Stimulated activated CD8-positive, alpha-beta memory T cell treated with anti-CD3 and anti-CD28 coated beads, Interleukin-15, amount 100 ng/mL, for 1 hour (primary cell): Measurements from ENCODE around the gene KLHL12.
A peak's percentile ranks its signal among the peaks of the same experiment; 100 is the strongest.
"Not testable (repeated sequence)": the region's sequence is repeated elsewhere in the genome, so short reads cannot be mapped to it uniquely, and the experiment has no call there.

Experiments used
- DNase-seq: peaks from one replicate; pipeline ENCODE4 v3.0.0-alpha.2; 2020; ENCODE audit warnings: low read depth

KLHL12 gene

DNA sequence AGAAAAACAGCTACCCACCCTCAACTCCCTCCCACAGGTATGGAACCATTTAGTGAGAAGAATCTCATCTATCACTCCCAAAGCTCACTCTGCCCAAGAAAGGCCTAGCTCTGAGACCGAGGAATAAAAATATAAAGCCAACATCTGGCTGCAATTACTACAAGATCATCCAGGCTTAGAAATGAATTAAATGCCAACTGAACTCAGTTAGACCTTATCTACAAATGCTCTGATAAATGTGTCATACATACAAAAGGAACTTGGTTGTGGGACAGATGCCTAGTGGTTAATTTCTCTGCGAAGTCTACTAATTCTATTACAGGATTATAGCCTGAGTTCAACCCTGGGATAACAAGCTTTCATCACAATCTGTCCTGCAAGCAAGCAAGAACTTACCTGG is 24.4 kb upstream of the KLHL12 start:
- no peak for DNase-seq

DNA sequence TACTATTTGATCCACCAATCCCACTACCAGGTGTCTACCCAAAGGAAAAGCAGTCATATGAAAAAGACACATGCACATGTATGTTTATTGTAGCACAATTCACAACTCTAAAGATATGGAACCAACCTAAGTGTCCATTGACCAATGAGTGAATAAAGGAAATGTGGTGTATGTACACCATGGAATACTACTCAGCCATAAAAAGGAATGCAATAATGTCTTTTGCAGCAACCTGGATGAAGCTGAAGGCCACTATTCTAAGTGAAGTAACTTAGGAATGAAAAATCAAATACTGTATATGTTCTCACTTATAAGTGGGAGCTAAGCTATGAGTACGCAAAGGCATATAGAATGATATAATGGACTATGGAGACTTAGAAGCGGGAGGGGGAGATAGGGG is 18.4 kb upstream of the KLHL12 start:
- no peak for DNase-seq

DNA sequence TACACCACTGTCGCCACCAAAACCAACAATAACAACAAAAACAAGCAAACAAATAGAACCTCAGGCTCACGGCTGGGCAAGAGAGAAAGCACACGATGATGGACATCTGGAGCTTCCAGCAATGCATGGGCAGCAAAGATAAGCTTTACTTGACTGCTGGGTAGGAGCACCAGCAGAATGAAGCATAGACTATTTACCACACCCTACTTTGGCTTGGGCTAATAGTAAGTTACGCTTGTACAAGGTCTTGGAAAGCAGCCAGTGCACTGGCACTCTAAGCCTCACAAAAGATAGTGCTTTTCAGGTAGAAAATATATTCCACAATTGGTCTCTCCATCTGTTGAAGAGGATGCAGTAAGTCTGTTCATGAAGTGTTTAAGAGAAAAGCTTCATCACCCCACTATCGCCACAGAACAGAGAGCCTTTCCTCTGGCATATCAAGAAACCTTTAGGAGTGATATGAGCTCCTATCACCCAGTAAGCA is 17.4 kb upstream of the KLHL12 start:
- DNase-seq = no peak

DNA sequence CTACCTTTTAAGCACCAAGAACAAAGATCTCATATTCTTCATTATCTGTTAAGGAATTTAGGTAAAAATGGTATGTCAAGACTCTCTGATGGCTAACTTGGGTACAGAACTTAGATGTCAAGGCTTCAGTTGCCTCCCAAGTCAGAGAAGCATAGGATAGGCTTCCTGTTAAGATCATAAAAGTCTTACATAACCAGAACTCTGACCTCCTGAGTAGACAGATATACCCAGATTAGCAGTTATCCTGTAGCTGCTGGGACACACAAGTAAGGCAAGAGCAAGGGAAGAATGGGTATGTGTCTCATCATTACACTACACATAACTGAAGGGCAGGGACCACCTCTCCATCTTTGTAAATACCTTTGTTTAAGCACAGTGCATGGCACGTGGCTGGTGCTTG is 15.4 kb upstream of the KLHL12 start:
- no peak for DNase-seq

DNA sequence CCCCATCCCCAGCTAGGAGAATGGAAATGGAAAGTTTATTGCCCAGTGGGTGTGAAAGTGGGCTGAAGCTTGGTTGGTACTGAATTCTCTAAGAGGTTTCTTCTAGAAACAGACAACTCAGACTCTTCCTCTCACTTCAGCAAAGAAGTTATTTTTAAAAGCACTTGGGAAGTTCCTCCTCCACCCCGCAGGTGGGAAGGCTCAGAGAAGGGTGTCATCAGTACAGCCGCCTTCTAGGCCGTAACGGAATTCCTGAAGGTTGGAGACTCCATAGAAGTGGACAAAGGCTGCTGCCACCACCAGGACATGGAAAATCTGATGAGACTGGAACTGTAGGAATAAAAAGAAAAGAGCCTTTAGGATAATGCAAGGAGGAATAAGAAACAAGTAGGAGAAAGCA is 14.3 kb upstream of the KLHL12 start:
- DNase-seq = no peak

DNA sequence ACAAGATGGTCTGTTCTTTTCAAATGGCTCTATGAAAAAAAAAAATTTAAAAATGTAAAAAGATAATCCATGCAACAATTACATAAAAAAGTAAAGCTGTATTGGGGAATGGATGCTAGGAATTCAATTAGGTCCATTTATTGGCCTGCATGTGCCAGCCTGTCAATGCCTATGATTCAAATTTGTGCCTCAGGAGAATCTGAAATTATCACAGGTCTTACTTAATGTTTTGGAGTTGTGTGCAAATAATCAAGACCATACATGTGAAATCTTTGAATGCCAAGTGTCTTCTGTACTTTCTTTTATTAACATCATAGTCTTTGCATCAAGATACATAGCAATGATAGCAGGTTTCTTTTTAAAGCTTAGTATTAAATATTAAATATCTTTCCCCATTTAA is 13.5 kb upstream of the KLHL12 start:
- no peak for DNase-seq

DNA sequence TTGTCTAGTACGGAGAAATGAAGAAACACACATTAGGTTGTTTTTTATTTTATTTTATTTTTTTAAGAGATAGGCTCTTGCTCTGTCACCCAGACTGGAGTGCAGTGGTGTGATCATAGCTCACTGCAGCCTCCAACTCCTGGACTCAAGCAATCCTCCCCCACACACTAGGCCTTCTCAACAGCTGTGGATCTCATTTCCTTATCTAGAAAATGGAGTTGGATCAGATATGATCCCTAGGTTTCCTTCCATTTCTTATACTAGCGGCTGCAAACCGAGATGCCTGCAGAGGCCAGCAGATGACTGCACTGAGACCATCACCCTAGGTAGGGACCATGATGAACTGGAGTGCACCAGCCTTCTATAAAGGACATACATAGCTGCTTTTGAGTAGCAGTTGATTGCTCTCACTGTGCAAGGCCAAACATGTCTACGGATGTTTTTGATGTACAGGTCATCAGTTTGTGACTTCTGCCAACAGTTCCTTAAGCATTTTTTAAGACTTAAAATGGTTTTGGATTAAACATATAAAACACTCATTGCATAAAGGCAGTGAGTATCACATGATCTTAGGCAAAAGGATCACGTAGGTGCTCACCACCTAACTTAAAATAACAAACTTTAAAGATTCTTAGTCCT is 11.4 kb upstream of the KLHL12 start:
- DNase-seq = no peak

DNA sequence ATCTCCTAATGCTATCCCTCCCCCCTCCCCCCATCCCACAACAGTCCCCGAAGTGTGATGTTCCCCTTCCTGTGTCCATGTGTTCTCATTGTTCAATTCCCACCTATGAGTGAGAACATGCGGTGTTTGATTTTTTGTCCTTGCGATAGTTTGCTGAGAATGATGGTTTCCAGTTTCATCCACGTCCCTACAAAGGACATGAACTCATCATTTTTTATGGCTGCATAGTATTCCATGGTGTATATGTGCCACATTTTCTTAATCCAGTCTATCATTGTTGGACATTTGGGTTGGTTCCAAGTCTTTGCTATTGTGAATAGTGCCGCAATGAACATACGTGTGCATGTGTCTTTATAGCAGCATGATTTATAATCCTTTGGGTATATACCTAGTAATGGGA is 9.4 kb upstream of the KLHL12 start:
- not testable (repeated sequence) for DNase-seq

DNA sequence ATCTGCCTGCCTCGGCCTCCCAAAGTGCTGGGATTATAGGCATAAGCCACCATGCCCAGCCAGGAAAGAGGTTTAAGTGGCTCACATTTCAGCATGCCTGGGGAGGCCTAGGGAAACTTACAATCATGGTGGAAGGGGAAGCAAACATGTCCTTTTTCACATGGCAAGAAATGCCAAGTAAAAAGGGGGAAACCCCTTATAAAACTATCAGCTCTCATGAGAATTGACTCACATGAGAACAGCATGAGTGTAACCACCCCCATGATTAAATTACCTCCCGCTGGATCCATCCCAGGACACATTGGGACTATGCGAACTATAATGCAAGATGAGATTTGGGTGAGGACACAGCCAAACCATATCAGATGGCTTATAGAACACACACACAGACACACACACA is 8.8 kb upstream of the KLHL12 start:
- DNase-seq = no peak

DNA sequence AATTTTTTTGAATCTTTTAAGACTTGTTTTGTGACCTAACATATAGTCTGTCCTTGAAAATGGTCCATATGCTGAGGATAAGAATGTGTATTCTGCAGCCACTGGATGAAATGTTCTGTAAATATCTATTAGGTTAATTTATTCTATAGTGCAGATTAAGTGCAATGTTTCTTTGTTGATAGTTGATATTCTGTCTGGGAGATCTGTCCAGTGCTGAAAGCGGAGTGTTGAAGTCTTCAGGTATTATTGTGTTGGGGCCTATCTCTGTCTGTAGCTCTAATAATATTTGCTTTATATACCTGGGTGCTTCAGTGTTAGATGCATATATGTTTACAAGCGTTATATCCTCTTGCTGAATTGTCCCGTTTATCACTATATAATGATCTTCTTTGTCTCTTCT is 7.7 kb upstream of the KLHL12 start:
- DNase-seq = no peak

DNA sequence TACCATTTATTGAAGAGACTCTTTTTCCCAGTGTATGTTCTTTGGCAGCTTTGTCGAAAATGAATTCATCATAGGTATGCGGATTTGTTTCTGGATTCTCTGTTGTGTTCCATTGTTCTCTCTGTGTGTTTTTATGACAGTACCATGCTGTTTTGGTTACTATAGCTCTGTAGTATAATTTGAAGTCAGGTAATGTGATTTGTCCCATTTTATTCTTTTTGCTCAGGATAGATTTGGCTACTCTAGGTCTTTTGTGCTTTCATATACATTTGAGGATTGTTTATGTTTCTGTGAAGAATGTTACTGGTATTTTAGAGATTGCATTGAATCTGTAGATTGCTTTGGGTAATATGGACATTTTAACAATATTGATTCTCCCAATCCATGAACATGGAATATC is 5.4 kb upstream of the KLHL12 start:
- no peak for DNase-seq

DNA sequence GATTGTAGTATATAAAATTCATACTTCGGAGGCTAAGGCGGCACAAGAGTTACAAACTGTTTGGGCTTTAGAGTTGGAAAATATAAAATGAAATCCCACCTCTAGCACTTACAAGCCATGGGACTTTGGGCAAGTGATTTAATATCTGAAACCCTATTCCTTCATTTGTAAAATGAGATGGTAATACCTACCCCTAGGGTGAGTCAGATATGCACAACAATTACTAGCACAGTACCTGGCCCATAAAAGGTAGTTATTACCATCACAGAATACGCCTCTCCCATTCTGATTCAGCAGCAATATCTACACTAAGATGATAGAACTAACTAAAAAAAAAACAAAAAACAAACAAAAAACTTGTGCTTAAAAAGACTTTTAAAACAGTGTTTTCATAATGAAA is 3.5 kb downstream of the KLHL12 start:
- no peak for DNase-seq

DNA sequence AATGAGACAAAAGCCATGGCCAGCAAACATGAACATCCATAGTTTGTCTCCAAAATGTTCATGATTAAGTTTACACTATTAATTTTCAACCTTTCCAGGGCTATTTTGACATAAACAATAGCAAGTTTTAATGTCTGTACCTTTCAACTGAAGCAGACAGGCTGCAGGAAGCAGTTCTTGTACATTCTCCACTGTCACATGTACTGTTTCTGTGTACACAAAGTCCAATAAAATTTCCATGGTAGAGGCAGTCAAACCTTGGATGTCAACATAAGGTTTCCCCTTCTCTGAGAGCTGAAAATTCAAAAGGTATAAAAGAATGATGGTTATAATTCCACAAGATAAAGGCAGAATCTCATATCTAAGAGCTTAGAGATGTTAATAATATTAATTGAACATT is 7.4 kb downstream of the KLHL12 start:
- DNase-seq = no peak

DNA sequence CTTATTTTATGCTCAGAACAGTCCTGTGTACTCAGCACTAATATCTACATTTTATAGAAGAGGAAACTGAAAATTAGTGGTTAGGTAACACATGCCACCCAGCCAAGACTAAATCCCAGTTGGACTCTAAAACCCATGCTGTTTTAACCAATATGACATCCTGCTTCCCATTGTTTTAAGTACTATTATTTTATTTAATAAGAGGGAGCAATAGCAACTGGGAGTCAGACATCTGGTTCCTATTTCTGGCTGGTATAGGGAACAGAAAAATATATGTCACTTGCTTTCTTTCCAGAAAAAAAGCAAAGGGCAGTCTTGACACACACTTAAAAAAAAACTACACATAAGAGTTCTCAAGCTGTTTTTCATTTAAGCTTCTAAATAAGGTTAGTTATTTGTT is 11.9 kb downstream of the KLHL12 start:
- no peak for DNase-seq

DNA sequence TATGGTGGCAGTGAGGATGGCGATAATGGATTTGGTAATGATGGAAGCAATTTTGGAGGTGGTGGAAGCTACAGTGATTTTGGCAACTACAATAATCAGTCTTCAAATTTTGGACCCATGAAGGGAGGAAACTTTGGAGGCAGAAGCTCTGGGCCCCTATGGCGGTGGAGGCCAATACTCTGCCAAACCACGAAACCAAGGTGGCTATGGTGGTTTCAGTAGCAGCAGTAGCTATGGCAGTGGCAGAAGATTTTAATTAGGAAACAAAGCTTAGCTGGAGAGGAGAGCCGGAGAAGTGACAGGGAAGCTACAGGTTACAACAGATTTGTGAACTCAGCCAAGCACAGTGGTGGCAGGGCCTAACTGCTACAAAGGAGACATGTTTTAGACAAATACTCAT is 14.6 kb downstream of the KLHL12 start:
- not testable (repeated sequence) for DNase-seq

DNA sequence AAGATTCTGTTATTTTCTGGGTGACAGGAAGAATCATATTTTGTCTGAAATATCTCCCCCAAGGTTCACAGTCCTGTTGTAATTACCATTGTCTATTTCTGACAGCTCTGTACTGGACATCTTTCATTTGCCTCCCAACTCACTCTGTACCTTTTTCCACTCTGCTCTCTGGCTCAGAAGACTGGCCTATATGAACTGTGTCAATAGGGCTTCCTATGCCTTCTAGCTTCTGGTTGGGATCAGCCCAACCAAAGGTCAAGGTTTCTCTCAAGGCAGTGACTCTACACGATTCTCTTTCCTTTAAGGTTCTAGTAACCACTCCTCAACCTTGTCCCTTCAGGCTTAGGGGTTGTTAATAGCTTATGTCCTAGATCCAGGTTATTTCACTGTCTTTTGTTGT is 17.5 kb downstream of the KLHL12 start:
- no peak for DNase-seq

DNA sequence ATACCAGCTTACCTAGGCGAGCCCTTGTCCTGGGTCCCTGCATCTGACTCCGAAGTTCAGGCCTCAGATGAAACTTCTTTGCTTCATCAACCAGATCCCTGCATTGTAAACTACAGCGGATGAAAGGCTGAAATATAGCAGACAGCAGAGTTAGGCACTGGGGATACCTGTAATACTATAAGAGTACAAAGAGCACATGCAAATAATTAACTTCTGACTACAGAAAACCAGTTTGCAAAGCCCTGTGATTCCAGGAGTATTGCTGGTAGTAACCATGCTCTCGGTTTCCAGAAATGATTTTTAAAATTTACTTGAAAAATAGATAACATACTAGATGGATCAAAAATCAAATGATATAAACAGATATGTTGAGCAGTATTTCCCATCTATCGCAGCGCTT is 18.0 kb downstream of the KLHL12 start:
- no peak for DNase-seq

DNA sequence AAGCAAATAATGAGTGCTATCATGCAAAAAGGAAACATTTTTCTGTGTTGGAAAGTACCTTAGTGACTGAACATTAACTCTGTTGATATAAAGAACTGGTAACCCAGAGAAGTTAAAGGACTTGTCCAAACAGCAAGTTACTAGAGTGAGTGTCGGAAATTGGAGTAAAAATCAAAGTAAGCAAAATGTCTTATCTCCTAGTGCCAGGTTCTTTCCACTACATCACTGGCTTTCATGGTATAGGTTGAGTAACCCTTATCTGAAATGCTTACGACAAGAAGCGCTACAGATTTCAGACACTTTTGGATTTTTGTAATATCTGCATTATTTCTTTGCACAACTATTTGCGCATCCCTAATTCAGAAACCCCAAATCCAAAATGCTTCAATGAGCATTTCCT is 21.7 kb downstream of the KLHL12 start:
- DNase-seq = no peak

DNA sequence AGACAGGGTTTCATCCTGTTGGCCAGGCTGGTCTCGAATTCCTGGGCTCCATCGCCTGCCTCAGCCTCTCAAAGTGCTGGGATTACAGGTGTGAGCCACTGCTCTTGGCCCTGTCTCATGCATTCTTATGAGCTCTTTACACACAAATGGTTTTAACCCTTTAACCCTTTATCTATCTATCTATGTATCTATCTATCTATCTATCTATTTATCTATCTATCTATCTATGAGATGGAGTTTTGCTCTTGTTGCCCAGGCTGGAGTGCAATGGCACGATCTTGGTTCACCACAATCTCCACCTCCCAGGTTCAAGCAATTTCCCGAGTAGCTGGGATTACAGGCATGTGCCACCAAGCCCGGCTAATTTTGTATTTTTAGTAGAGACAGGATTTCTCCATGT is 23.2 kb downstream of the KLHL12 start:
- not testable (repeated sequence) for DNase-seq

DNA sequence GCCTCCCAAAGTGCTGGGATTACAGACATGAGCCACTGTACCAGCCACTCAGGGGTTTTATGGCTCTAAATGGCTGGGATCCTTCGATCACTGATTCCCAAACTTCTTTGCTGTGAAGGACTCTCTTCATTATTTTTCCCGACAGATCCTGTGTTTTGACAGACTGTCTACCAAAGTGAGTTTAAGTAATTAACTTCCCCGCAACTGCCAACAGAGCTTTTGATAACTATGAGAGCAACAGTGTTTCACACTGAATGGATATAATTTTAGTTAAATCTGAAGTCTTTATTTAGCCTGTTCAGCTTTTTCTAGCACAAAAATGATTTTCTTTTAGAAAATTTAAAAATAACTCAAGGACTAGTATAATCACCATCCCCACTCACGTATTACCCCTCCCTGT is 25.5 kb downstream of the KLHL12 start:
- no peak for DNase-seq

DNA sequence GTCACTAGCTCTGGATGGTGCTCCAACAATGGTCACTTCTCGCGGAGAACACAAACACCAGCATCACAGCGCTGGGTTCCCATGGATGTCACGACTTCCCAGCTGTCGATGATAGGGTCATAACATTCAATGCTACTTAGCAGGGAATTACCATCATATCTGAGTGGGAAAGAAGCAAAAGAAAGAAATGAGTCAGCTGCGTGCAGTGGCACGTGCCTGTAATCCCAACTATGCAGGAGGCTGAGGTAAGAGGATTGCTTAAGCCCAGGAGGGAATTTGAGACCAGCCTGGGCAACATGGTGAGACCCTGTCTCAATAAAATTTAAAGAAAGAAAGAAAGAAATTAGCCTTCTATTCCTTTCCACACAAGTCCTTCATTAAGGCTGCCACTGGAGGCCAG is 34.5 kb downstream of the KLHL12 start:
- no peak for DNase-seq

DNA sequence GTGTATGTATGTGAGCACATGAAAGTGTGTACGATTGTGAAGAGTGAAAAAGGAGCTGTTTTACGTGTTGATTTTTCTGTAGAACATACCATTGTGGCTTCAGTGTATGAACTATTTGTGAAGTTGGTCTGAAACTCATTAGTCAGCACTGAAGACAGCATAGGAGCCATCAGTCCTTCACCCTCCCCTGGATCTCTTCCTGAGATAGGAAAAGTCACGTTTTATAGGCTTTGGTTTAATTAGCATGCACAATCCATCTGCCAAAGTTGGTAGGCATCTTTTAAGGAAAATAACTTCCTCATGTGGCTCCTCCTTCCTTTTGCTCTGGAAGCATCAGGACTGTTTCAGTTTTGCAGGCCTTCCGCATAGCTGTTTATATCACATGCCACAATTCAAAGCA is 36.6 kb downstream of the KLHL12 start:
- no peak for DNase-seq

DNA sequence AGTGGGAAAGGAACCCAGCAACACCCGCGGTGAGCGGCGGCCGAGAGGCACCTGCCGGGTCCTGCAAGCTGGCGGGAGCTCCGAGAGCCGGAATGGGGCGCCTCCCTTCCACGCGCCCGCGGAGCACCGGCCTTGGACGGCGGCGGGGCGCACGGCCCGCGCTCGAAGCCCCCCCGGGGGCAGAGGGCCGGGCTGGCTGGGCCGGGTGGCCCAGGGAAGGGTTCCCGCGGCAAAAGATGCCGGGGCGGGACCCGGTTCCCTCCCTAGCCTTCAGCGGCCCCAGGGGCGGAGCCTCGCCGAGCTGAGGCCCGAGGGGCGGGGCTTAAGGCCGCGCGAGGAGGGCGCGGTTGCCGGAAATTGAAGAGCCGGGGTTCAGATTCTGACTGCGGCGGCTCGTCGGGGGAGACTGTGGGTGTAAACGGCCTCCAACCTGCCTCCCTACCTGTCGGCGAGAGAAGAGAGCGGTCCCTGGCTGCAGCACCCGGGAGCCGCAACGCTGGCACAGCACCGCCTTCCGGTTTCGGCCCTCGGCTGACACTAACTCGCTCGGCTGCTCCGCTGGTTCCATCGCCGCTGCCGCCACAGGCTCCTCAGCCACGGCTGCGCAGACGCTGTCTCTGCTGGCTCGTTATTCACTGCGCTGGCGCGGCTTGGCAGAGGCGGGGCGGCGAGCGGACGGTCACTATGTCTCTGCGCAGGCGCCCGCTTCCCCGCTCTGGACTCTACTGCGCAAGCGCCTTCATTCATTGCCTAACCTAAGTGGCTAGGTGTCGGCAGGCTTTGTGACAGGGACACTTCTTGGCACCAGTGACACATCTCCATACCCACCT is 38.3 kb downstream of the KLHL12 start, which contains the start of gene RABIF:
Gene RABIF, minus strand, starts transcription at position 619 of the 830 bp plus-strand sequence. Its CDS starts 51 bp downstream, at position 568.
- peak; percentile 94 for DNase-seq

DNA sequence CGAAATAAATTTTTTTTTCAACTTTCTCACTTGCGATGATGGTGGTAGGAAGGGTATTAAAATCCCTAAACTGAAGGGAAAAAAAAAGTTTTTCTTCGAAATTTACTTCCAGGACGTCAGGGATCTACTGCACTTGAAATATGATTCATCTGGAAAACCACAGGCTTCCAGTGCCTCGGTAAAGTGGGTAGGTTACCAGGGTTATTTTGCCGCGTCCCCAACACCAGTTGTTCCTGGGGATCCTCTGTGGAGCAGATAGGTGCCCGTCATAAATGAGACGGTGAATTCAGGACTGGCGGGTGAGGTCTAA is 38.9 kb downstream of the KLHL12 start:
- no peak for DNase-seq
